ENCODE data around the gene MRPS7.
"Not testable (repeated sequence)": the region's sequence is repeated elsewhere in the genome, so short reads cannot be mapped to it uniquely, and the experiment has no call there.

Gene MRPS7

DNA sequence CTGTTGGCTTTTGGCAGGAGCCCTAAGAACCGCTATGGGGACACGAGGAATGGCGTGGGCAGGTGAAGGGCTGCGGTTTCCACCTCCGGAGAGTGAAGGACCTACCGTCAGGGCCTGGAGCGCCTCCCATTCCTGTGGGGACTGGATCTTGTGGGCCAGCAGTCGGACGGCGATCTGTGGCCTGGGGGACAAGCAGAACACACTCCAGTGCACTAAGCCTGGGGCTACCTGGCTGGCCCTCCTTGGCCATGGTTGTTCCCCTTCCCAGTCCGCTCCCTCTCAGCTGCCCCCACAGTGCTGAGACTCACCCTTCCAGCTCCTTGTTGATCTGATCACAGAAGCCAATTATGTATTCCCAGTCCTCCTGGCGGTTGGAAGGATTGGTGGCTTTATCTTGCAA, 15.3 kb upstream of the MRPS7 start:
- no peak overlapping the region for H3K4me3 ChIP-seq (ENCODE audit: low read length)
- peaks cover 54% of the 10 kb centered on the region for H3K36me3 ChIP-seq (ENCODE audit: insufficient read depth, low read depth, low read length)
- no peaks in the 10 kb centered on the region for H3K9me3 ChIP-seq (ENCODE audit: insufficient read depth, low read depth, low read length)
- H3K9ac ChIP-seq (ENCODE audit: low read depth, low read length) = no peak overlapping the region
- peaks cover 4% of the 10 kb centered on the region for H3K4me1 ChIP-seq (ENCODE audit: insufficient read depth, low read length)
- no peaks in the 10 kb centered on the region for H3K27me3 ChIP-seq (ENCODE audit: insufficient read depth, low read length)
- no peak overlapping the region for H3K27ac ChIP-seq (ENCODE audit: low read length)

DNA sequence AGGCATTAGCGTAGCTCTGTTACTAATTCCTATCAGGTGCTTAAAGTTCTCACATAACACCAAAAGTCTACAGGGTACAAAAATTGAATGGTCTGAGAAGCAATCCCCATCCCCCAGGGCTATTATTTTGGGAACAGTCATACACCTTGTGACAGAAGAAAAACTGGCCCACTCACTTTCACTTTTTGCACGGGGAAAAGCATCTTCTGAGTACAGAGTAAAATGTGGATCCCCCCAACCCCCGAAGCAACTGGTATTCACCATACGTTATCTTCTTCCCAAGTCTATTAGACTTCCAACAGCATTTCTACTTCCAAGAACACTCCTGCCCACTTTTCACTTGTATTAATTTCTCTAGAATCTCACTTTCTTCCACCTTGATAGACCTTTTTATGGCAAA, 12.1 kb upstream of the MRPS7 start:
- Histone ChIP-seq H3K4me3 (ENCODE audit: low read length) (no peak overlapping the region), H3K27me3 (ENCODE audit: insufficient read depth, low read length) (no peaks in the 10 kb centered on the region), H3K27ac (ENCODE audit: low read length) (no peak overlapping the region), H3K36me3 (ENCODE audit: insufficient read depth, low read depth, low read length) (peaks cover 24% of the 10 kb centered on the region), H3K9ac (ENCODE audit: low read depth, low read length) (no peak overlapping the region), H3K4me1 (ENCODE audit: insufficient read depth, low read length) (peaks cover 7% of the 10 kb centered on the region), H3K9me3 (ENCODE audit: insufficient read depth, low read depth, low read length) (no peaks in the 10 kb centered on the region)

DNA sequence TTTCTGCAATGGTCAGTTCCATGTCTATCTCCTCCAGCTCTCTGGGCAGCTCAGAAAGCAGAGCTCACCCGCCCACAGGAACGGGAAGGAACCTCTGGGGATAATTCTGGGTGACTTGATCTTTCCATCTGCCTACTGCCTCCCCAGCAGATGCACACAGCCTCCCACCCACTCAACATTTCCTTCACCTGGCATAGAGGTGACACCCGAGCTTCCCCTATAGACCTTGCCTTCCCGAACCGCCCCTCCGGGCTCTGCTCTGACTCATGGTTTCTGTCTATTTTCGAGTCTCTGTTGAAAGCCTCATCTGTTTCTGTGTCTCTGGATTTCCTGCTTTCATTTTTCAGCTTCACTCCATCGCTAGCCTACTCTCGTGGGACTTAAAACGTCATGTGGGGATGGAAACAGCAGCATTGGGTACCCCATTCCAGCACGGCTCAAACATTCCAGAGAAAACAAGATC, 11.6 kb upstream of the MRPS7 start:
- Histone ChIP-seq H3K4me1 (ENCODE audit: insufficient read depth, low read length) (peaks cover 7% of the 10 kb centered on the region), H3K4me3 (ENCODE audit: low read length) (no peak overlapping the region), H3K27ac (ENCODE audit: low read length) (no peak overlapping the region)

DNA sequence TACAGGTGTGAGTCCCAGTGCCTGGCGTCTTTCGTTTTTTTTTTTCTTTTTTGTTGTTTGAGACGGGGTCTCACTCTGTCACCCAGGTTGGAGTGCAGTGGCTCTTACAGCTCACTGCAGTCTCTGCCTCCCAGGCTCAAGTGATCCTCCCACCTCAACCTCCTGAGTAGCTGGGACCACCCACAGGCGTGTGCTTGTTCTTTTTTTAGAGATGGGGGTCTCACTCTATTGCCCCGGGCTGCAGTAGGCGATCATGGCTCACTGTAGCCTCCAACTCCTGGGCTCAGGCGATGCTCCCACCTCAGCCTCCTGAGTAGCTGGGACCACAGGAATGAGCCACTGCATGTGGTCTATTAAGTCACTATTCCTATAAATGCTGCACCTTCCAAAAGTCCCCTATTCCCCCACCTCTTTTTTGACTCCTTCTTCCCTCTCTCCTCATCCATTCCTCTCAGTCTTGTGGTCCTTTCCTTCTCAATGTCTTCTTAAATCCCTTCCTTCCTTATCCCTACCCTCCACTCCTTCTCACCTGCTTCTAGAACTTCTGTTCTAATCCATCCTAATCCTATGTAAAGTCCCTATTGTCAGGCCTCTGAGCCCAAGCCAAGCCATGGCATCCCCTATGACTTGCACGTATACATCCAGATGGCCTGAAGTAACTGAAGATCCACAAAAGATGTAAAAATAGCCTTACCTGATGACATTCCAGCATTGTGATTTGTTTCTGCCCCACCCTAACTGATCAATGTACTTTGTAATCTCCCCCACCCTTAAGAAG, 9.5 kb upstream of the MRPS7 start:
- Histone ChIP-seq H3K9me3 (ENCODE audit: insufficient read depth, low read depth, low read length) (no peaks in the 10 kb centered on the region), H3K36me3 (ENCODE audit: insufficient read depth, low read depth, low read length) (no peaks in the 10 kb centered on the region), H3K27me3 (ENCODE audit: insufficient read depth, low read length) (no peaks in the 10 kb centered on the region), H3K9ac (ENCODE audit: low read depth, low read length) (no peak overlapping the region), H3K4me1 (ENCODE audit: insufficient read depth, low read length) (peaks cover 7% of the 10 kb centered on the region), H3K4me3 (ENCODE audit: low read length) (no peak overlapping the region), H3K27ac (ENCODE audit: low read length) (no peak overlapping the region)

More for the DNA sequence above, 11.6 kb upstream of the MRPS7 start:
- Histone ChIP-seq H3K36me3 (ENCODE audit: insufficient read depth, low read depth, low read length) (peaks cover 19% of the 10 kb centered on the region), H3K9me3 (ENCODE audit: insufficient read depth, low read depth, low read length) (no peaks in the 10 kb centered on the region), H3K27me3 (ENCODE audit: insufficient read depth, low read length) (no peaks in the 10 kb centered on the region), H3K9ac (ENCODE audit: low read depth, low read length) (peak overlapping the region; percentile 48; the same call in 1 of the 2 replicates)

DNA sequence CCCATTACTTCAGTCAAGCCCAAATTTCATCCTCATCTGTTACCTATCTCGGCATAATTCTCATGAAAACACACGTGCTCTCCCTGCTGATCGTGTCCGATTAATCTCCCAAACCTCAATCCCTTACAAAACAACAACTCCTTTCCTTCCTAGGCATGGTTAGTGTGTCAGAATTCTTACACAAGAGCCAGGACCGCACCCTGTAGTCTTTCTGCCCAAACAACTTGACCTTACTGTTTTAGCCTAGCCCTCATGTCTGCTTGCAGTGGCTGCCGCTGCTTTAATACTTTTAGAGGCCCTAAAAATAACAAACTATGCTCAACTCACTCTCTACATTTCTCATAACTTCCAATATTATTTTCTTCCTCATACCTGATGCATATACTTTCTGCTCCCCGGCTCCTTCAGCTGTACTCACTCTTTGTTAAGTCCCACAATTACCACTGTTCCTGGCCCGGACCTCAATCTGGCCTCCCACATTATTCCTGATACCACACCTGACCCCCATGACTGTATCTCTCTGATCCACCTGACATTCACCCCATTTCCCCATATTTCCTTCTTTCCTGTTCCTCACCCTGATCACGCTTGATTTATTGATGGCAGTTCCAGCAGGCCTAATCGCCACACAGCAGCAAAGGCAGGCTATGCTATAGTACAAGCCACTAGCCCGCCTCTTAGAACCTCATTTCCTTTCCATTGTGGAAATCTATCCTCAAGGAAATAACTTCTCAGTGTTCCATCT, 5.6 kb upstream of the MRPS7 start:
- H3K9ac ChIP-seq (ENCODE audit: low read depth, low read length); H3K27ac ChIP-seq (ENCODE audit: low read length); H3K4me3 ChIP-seq (ENCODE audit: low read length); H3K36me3 ChIP-seq (ENCODE audit: insufficient read depth, low read depth, low read length); H3K4me1 ChIP-seq (ENCODE audit: insufficient read depth, low read length); H3K27me3 ChIP-seq (ENCODE audit: insufficient read depth, low read length); H3K9me3 ChIP-seq (ENCODE audit: insufficient read depth, low read depth, low read length): not testable (repeated sequence)

DNA sequence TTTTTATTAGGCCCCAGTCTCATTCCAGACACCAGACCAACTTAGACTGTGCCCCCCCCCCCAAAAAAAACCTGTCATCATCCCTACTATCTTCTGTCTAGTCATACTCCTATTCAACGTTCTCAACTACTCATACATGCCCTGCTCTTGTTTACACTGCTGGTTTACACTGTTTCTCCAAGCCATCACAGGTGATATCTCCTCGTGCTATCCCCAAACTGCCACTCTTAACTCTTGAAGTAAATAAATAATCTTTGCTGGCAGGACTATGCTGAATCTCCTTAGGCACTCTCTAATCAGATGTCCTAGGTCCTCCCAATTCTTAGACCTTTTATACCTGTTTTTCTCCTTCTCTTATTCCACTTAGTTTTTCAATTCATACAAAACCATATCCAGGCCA, 4.5 kb upstream of the MRPS7 start:
- H3K27me3 ChIP-seq (ENCODE audit: insufficient read depth, low read length); H3K9me3 ChIP-seq (ENCODE audit: insufficient read depth, low read depth, low read length); H3K4me1 ChIP-seq (ENCODE audit: insufficient read depth, low read length); H3K9ac ChIP-seq (ENCODE audit: low read depth, low read length); H3K27ac ChIP-seq (ENCODE audit: low read length); H3K4me3 ChIP-seq (ENCODE audit: low read length); H3K36me3 ChIP-seq (ENCODE audit: insufficient read depth, low read depth, low read length): not testable (repeated sequence)

DNA sequence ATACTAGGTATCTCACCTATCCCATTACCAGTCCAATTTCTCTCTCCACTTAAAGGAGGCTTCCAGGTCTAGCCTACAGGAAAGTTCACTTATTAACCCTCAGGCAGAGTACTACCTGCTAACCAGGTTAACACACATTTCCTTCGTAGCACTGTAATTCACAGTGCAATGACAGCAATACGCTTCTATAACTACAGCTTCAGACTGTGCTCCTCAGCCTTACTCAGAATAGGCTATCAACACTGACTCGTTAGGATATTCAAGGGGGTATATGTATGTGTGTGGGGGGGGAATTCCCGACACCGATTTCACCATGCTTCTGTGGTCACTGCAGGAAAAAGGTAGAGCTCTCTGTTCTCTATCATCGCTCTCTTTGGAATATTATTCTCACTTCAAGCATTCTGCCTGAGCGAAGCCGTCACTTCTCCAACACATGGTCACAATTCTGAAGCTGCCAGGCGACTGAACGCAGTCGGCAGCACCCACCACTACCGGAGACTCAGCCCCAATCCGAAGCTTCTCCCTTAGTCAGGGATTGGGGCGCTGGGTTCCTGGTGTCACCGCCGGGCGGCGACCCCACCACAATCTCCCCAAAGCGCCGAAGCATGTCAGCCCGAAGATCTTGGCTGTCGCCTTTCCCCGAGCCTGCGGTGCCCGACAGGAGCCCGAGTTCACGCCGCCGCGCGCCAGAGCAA, 891 bp upstream of the MRPS7 start:
- H3K4me1 ChIP-seq (ENCODE audit: insufficient read depth, low read length) = peaks cover 6% of the 10 kb centered on the region; the same call in 1 of the 2 replicates
- H3K9ac ChIP-seq (ENCODE audit: low read depth, low read length) = peak overlapping the region; percentile 99
- peak overlapping the region; percentile 100 for H3K4me3 ChIP-seq (ENCODE audit: low read length)
- H3K36me3 ChIP-seq (ENCODE audit: insufficient read depth, low read depth, low read length) = peaks cover 29% of the 10 kb centered on the region
- no peak overlapping the region for H3K27ac ChIP-seq (ENCODE audit: low read length)
- no peaks in the 10 kb centered on the region for H3K9me3 ChIP-seq (ENCODE audit: insufficient read depth, low read depth, low read length)
- no peaks in the 10 kb centered on the region for H3K27me3 ChIP-seq (ENCODE audit: insufficient read depth, low read length)

DNA sequence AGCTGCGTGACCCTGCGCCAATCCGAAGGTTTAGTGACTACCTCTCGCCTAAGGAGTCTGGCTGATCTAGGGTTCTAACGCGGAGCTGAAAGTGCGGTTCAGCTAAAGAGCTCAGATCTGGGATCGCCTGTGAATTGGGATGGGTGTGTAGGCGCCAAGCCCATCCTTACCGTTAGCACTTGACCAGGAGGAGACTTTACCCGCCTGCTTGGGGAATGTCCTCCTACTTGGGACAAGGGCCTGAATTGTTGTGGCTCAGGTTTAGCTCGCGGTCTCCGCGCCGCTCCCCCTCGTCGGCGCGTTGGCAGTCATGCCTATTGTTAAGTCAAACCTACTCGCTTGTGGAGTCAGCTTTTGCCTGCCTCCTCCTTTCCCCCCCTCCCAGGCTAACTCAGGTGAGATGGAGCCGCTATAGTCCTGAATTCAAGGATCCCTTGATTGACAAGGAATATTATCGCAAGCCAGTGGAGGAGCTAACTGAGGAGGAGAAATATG, 480 bp downstream of the MRPS7 start:
- peak overlapping the region; percentile 100 for H3K4me3 ChIP-seq (ENCODE audit: low read length)
- H3K27ac ChIP-seq (ENCODE audit: low read length) = peak overlapping the region; percentile 93
- H3K4me1 ChIP-seq (ENCODE audit: insufficient read depth, low read length) = peaks cover 6% of the 10 kb centered on the region; the same call in 1 of the 2 replicates
- no peaks in the 10 kb centered on the region for H3K27me3 ChIP-seq (ENCODE audit: insufficient read depth, low read length)
- H3K9ac ChIP-seq (ENCODE audit: low read depth, low read length) = peak overlapping the region; percentile 99
- H3K36me3 ChIP-seq (ENCODE audit: insufficient read depth, low read depth, low read length) = peaks cover 43% of the 10 kb centered on the region
- H3K9me3 ChIP-seq (ENCODE audit: insufficient read depth, low read depth, low read length) = no peaks in the 10 kb centered on the region

DNA sequence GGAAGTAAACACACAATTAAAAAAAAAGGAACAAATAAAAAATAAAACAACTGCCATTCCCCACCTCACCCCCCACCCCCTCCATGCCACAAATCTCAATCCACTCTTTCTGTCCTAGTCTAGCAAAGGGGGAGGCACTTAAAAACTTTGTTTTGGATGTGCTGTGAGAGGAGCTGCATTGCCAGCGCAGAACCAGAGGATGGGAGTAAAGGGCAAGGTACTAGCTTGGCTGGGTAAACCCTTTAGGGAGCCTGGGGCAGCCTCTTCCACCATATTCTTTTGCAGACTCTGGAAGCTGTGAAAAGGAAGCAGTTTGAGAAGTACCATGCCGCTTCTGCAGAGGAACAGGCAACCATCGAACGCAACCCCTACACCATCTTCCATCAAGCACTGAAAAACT, 1.4 kb downstream of the MRPS7 start:
- Histone ChIP-seq H3K4me1 (ENCODE audit: insufficient read depth, low read length) (peaks cover 6% of the 10 kb centered on the region; the same call in 1 of the 2 replicates), H3K27ac (ENCODE audit: low read length) (no peak overlapping the region), H3K4me3 (ENCODE audit: low read length) (peak overlapping the region; percentile 100), H3K36me3 (ENCODE audit: insufficient read depth, low read depth, low read length) (peaks cover 45% of the 10 kb centered on the region), H3K27me3 (ENCODE audit: insufficient read depth, low read length) (no peaks in the 10 kb centered on the region), H3K9me3 (ENCODE audit: insufficient read depth, low read depth, low read length) (no peaks in the 10 kb centered on the region), H3K9ac (ENCODE audit: low read depth, low read length) (peak overlapping the region; percentile 99; the same call in 1 of the 2 replicates)

DNA sequence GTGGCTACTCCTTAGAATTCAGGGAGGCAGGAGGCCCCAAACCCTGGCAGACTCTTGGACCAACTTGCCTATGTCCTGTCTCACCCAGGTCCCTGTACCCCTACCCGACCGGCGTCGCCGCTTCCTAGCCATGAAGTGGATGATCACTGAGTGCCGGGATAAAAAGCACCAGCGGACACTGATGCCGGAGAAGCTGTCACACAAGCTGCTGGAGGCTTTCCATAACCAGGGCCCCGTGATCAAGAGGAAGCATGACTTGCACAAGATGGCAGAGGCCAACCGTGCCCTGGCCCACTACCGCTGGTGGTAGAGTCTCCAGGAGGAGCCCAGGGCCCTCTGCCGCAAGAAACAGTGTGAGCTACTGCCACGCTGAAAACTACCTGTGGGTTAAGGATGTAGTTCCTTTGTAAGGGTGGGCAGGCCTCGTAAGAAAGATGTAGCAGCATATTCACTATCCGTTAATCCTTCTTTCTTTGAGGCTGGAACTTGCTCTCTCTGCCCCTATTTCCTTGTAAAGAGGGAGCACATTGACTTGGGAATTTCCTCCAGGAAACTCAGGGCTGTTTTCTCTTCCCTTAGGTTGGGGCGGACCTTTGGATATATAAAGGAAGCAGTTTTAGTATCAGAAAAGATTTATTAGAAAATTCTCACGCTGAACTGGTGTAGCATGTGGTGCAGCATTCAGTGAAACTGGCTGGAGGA, 4.1 kb downstream of the MRPS7 start:
- Histone ChIP-seq H3K4me1 (ENCODE audit: insufficient read depth, low read length) (no peaks in the 10 kb centered on the region), H3K27ac (ENCODE audit: low read length) (no peak overlapping the region), H3K36me3 (ENCODE audit: insufficient read depth, low read depth, low read length) (peaks cover 45% of the 10 kb centered on the region), H3K9me3 (ENCODE audit: insufficient read depth, low read depth, low read length) (no peaks in the 10 kb centered on the region), H3K27me3 (ENCODE audit: insufficient read depth, low read length) (no peaks in the 10 kb centered on the region; the same call in 1 of the 2 replicates), H3K9ac (ENCODE audit: low read depth, low read length) (no peak overlapping the region), H3K4me3 (ENCODE audit: low read length) (no peak overlapping the region)

All from iPS-20b (cell line).